Measurements from ENCODE around the gene ME3. TPM values are rescaled to one million over a fixed set of nuclear protein-coding genes. Genes with fewer than 3 reads are reported as not detected.

The ME3 gene
- total RNA-seq, 2 experiments from 2014 or later, result not detected

DNA sequence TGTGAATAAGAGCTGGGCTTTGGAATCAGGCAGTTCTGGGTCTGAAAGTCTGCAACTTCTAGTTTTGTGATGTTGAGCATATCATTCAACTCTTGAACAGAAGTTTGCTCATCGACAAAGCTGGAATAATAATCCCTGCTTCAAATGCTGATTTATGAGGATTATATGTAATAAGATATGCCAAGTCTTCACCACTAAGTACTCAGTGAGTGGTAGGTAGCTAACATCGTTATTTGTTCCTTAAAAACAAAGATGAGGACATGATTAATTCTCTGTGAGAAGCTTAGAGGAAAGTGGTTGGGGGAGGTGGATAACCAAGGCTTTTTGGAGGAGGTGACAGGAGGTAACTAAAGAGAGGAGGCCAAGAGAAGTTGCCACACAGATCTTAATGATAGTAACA is 96.5 kb downstream of the ME3 start:
- no peak overlapping the region for H2AFZ ChIP-seq (ENCODE audit: low read length)
- H3K9me2 ChIP-seq (ENCODE audit: insufficient read depth, low read length), result no peaks in the 10 kb centered on the region
- no peaks in the 10 kb centered on the region for H3K36me3 ChIP-seq (ENCODE audit: insufficient read depth, low read length)
- no peak overlapping the region for H3K4me2 ChIP-seq (ENCODE audit: low read length)
- no peak overlapping the region for H3K4me3 ChIP-seq (ENCODE audit: low read depth, low read length, poor library complexity, severe bottlenecking)
- no peak overlapping the region for H3K27ac ChIP-seq (ENCODE audit: low read depth, low read length, poor library complexity, severe bottlenecking)
- no peak for TF ChIP-seq EZH2phosphoT487 (IDR thresholded peaks at IDR 0.05; ENCODE audit: borderline replicate concordance, low read depth, low read length)
- TF ChIP-seq, protein P1, sequence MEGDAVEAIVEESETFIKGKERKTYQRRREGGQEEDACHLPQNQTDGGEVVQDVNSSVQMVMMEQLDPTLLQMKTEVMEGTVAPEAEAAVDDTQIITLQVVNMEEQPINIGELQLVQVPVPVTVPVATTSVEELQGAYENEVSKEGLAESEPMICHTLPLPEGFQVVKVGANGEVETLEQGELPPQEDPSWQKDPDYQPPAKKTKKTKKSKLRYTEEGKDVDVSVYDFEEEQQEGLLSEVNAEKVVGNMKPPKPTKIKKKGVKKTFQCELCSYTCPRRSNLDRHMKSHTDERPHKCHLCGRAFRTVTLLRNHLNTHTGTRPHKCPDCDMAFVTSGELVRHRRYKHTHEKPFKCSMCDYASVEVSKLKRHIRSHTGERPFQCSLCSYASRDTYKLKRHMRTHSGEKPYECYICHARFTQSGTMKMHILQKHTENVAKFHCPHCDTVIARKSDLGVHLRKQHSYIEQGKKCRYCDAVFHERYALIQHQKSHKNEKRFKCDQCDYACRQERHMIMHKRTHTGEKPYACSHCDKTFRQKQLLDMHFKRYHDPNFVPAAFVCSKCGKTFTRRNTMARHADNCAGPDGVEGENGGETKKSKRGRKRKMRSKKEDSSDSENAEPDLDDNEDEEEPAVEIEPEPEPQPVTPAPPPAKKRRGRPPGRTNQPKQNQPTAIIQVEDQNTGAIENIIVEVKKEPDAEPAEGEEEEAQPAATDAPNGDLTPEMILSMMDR (conservative IDR thresholded peaks at IDR 0.05; ENCODE audit: low read length), result no peak
- no peaks in the 10 kb centered on the region for H3K4me1 ChIP-seq (ENCODE audit: insufficient read depth, low read length, poor library complexity, severe bottlenecking)
- ChIA-PET POLR2A (no interaction called here), CTCF (ENCODE audit: unreplicated experiment) (no interaction called here)
- H3K9me3 ChIP-seq (ENCODE audit: low read length), result no peaks in the 10 kb centered on the region
- intact Hi-C loops (cut with micrococcal nuclease; ENCODE audit: unreplicated experiment), result no loop called here
- H4K20me1 ChIP-seq (ENCODE audit: insufficient read depth, low read length), result no peaks in the 10 kb centered on the region
- H3K79me2 ChIP-seq (ENCODE audit: insufficient read depth, low read depth, low read length), result no peaks in the 10 kb centered on the region
- BruUV-seq (replicated peaks), result no TSS peak
- no peak for DNase-seq (ENCODE audit: low spot score)

DNA sequence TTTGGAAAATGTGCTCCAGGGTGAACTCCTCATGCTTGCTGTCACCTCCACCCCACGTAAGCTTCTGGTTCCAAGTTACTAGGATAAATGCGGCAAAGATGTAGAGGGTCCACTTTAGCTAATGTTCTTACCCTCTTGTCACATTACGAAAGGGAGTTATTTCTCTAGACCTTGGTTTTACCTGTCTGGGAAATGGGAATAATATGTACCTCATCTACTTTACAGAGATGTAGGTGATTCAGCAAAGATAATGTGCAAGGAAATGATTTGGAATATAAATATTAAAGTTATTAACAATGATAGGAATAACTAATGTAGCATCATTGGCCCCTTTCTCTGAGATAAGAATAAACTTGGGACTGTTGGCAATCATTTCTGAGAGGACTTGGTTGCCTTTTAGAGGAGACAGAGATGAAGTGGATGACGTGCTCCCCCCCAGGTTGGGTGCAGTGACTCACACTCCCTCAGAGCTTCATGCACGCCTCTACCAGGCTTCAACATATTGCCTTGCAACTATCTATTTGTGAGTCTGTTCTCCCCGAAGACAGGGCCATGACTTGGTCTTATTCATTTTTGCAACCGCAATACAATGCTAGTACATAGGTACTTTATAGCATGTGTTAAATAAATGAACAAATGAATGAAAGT is 97.1 kb downstream of the ME3 start:
- Histone ChIP-seq H4K20me1 (ENCODE audit: insufficient read depth, low read length) (no peaks in the 10 kb centered on the region), H3K36me3 (ENCODE audit: insufficient read depth, low read length) (no peaks in the 10 kb centered on the region), H2AFZ (ENCODE audit: low read length) (no peak overlapping the region), H3K4me3 (ENCODE audit: low read depth, low read length, poor library complexity, severe bottlenecking) (no peak overlapping the region), H3K27ac (ENCODE audit: low read depth, low read length, poor library complexity, severe bottlenecking) (no peak overlapping the region), H3K4me1 (ENCODE audit: insufficient read depth, low read length, poor library complexity, severe bottlenecking) (no peaks in the 10 kb centered on the region), H3K9me2 (ENCODE audit: insufficient read depth, low read length) (no peaks in the 10 kb centered on the region), H3K79me2 (ENCODE audit: insufficient read depth, low read depth, low read length) (no peaks in the 10 kb centered on the region), H3K4me2 (ENCODE audit: low read length) (no peak overlapping the region), H3K9me3 (ENCODE audit: low read length) (no peaks in the 10 kb centered on the region)
- intact Hi-C loops (cut with micrococcal nuclease; ENCODE audit: unreplicated experiment), result no loop called here
- DNase-seq (ENCODE audit: low spot score), result no peak
- POLR2A ChIA-PET, result no interaction called here
- CTCF ChIA-PET (ENCODE audit: unreplicated experiment), result no interaction called here
- no TSS peak for BruUV-seq (replicated peaks)
- TF ChIP-seq, protein P1 (conservative IDR thresholded peaks at IDR 0.05; ENCODE audit: low read length), result no peak
- no peak for TF ChIP-seq EZH2phosphoT487 (IDR thresholded peaks at IDR 0.05; ENCODE audit: borderline replicate concordance, low read depth, low read length)

DNA sequence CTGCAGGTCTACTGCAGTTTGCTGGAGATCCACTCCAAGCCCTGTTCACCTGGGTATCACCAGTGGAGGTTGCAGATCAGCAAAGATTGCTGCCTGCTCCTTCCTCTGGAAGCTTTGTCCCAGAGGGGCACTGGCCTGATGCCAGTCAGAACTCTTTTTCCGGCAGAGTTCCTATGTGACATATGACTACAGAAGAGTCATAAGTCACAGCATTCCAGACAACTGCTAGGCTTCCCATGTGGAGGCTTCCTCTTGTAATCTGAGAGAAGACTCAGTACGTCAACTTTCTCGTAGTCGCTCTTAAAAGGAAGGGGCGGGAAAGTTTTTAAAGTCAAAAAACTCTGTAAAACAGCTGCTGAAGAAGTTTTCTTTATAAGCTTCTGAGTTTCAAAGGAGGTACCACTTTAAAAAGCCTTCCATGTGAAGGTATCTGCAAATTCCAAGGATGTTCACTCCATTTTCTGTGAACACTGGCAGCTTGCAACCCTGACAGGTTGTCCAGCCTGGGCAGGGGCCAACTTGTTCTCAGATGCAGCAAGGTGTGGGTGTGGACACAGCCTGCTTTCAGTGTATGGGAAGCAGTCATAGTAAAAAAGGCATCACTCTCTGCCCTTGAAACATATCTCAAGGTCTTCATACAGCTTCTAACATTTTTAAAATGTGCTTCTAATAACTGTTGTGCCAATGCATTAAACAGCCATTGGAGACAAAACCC is 97.8 kb downstream of the ME3 start:
- Histone ChIP-seq H3K9me2 (ENCODE audit: insufficient read depth, low read length) (no peaks in the 10 kb centered on the region), H3K4me3 (ENCODE audit: low read depth, low read length, poor library complexity, severe bottlenecking) (no peak overlapping the region), H3K4me1 (ENCODE audit: insufficient read depth, low read length, poor library complexity, severe bottlenecking) (no peaks in the 10 kb centered on the region), H3K36me3 (ENCODE audit: insufficient read depth, low read length) (no peaks in the 10 kb centered on the region), H2AFZ (ENCODE audit: low read length) (no peak overlapping the region), H4K20me1 (ENCODE audit: insufficient read depth, low read length) (no peaks in the 10 kb centered on the region), H3K9me3 (ENCODE audit: low read length) (no peaks in the 10 kb centered on the region), H3K4me2 (ENCODE audit: low read length) (no peak overlapping the region), H3K27ac (ENCODE audit: low read depth, low read length, poor library complexity, severe bottlenecking) (no peak overlapping the region), H3K79me2 (ENCODE audit: insufficient read depth, low read depth, low read length) (no peaks in the 10 kb centered on the region)
- DNase-seq (ENCODE audit: low spot score), result no peak
- BruUV-seq (replicated peaks), result no TSS peak
- intact Hi-C loops (cut with micrococcal nuclease; ENCODE audit: unreplicated experiment), result no loop called here
- no peak for TF ChIP-seq EZH2phosphoT487 (IDR thresholded peaks at IDR 0.05; ENCODE audit: borderline replicate concordance, low read depth, low read length)
- TF ChIP-seq, protein P1 (conservative IDR thresholded peaks at IDR 0.05; ENCODE audit: low read length), result no peak
- ChIA-PET POLR2A (no interaction called here), CTCF (ENCODE audit: unreplicated experiment) (no interaction called here)
